ENCODE measurements around the gene SETD1B.

SETD1B gene

GRCh38 chr12:121802843-121803698, 738 bp upstream of the SETD1B start:
- Mint-ChIP-seq H3K9me3 (no peaks in the 10 kb centered on the region), H3K36me3 (ENCODE audit: insufficient read depth) (peaks cover 80% of the 10 kb centered on the region), H3K27ac (peak overlapping the region; percentile 98 to 100), H3K27me3 (no peaks in the 10 kb centered on the region), H3K4me3 (peak overlapping the region; percentile 98 to 99), H3K4me1 (ENCODE audit: low read depth in 2 of 2) (peaks cover 45 to 53% of the 10 kb centered on the region in 2 donors)
- peak; percentile 58 for ATAC-seq (replicated peaks)
- peak; percentile 80 to 86 (median 81) for DNase-seq

GRCh38 chr12:121804417-121805111, 755 bp downstream of the SETD1B start:
- DNase-seq (peak in 2 of 3 experiments; percentile 46 to 53), ATAC-seq (replicated peaks) (peak; percentile 19)
- H3K4me1 Mint-ChIP-seq (ENCODE audit: low read depth in 2 of 2) = peaks cover 37 to 49% of the 10 kb centered on the region in 2 donors
- H3K9me3 Mint-ChIP-seq = no peaks in the 10 kb centered on the region
- H3K27ac Mint-ChIP-seq = peak overlapping the region; percentile 91 to 96
- H3K27me3 Mint-ChIP-seq = no peaks in the 10 kb centered on the region
- peaks cover 81% of the 10 kb centered on the region for H3K36me3 Mint-ChIP-seq (ENCODE audit: insufficient read depth)
- peak overlapping the region; percentile 90 to 93 for H3K4me3 Mint-ChIP-seq

- H3K36me3 Mint-ChIP-seq (ENCODE audit: insufficient read depth) = peaks cover 84% of the 10 kb centered on the region
Observed at GRCh38 chr12:121805171-121806008, 1.6 kb downstream of the SETD1B start.

GRCh38 chr12:121806009-121806545, 2.3 kb downstream of the SETD1B start:
- H3K36me3 Mint-ChIP-seq (ENCODE audit: insufficient read depth) = peaks cover 87% of the 10 kb centered on the region
- peaks cover 44 to 56% of the 10 kb centered on the region in 2 donors for H3K4me1 Mint-ChIP-seq (ENCODE audit: low read depth in 2 of 2)
- H3K27me3 Mint-ChIP-seq = no peaks in the 10 kb centered on the region
- ATAC-seq (replicated peaks) = peak; percentile 41
- peak overlapping the region; percentile 89 to 91 for H3K27ac Mint-ChIP-seq
- H3K4me3 Mint-ChIP-seq = peak overlapping the region; percentile 90 to 93
- H3K9me3 Mint-ChIP-seq = no peaks in the 10 kb centered on the region
- peak in 1 of 3 experiments; percentile 50 for DNase-seq

More at GRCh38 chr12:121805171-121806008, 1.6 kb downstream of the SETD1B start:
- Mint-ChIP-seq H3K27me3 (no peaks in the 10 kb centered on the region), H3K4me3 (peak overlapping the region; percentile 90 to 93), H3K4me1 (ENCODE audit: low read depth in 2 of 2) (peaks cover 38 to 52% of the 10 kb centered on the region in 2 donors), H3K9me3 (no peaks in the 10 kb centered on the region), H3K27ac (peak overlapping the region; percentile 91 to 96)
- DNase-seq (no peak), ATAC-seq (replicated peaks) (no peak)

- Mint-ChIP-seq H3K27ac (peak overlapping the region; percentile 89 to 91), H3K4me3 (peak overlapping the region; percentile 90 to 93), H3K9me3 (no peaks in the 10 kb centered on the region), H3K4me1 (ENCODE audit: low read depth in 2 of 2) (peaks cover 44 to 55% of the 10 kb centered on the region in 2 donors), H3K27me3 (no peaks in the 10 kb centered on the region), H3K36me3 (ENCODE audit: insufficient read depth) (peaks cover 85% of the 10 kb centered on the region)
- ATAC-seq (replicated peaks) = no peak
- DNase-seq = no peak
Observed at GRCh38 chr12:121806546-121807423, 3.0 kb downstream of the SETD1B start.

GRCh38 chr12:121807642-121808347, 4.0 kb downstream of the SETD1B start:
- Mint-ChIP-seq H3K36me3 (ENCODE audit: insufficient read depth) (peaks cover 84% of the 10 kb centered on the region), H3K4me1 (ENCODE audit: low read depth in 2 of 2) (peaks cover 43 to 53% of the 10 kb centered on the region in 2 donors), H3K27ac (peak overlapping the region; percentile 69 to 91), H3K9me3 (no peaks in the 10 kb centered on the region), H3K4me3 (peak overlapping the region; percentile 90 to 93), H3K27me3 (no peaks in the 10 kb centered on the region)
- ATAC-seq (replicated peaks) (no peak), DNase-seq (no peak)

GRCh38 chr12:121808623-121809022, 4.8 kb downstream of the SETD1B start:
- Mint-ChIP-seq H3K27ac (peak overlapping the region in 1 of 2 donors; percentile 91), H3K36me3 (ENCODE audit: insufficient read depth) (peaks cover 82% of the 10 kb centered on the region), H3K4me1 (ENCODE audit: low read depth in 2 of 2) (peaks cover 47 to 57% of the 10 kb centered on the region in 2 donors), H3K9me3 (no peaks in the 10 kb centered on the region), H3K27me3 (no peaks in the 10 kb centered on the region), H3K4me3 (peak overlapping the region; percentile 42 to 45)
- no peak for ATAC-seq (replicated peaks)
- no peak for DNase-seq

GRCh38 chr12:121809712-121810116, 5.9 kb downstream of the SETD1B start:
- Mint-ChIP-seq H3K9me3 (no peaks in the 10 kb centered on the region), H3K27ac (no peak overlapping the region), H3K4me1 (ENCODE audit: low read depth in 2 of 2) (peaks cover 48 to 59% of the 10 kb centered on the region in 2 donors), H3K4me3 (peak overlapping the region in 1 of 2 donors; percentile 31), H3K27me3 (no peaks in the 10 kb centered on the region), H3K36me3 (ENCODE audit: insufficient read depth) (peaks cover 81% of the 10 kb centered on the region)
- no peak for ATAC-seq (replicated peaks)
- no peak for DNase-seq

- H3K4me1 Mint-ChIP-seq (ENCODE audit: low read depth in 2 of 2) = peaks cover 47 to 60% of the 10 kb centered on the region in 2 donors
Observed at GRCh38 chr12:121810234-121810817, 6.5 kb downstream of the SETD1B start.

GRCh38 chr12:121810833-121811433, 7.1 kb downstream of the SETD1B start:
- peak overlapping the region; percentile 83 to 88 for H3K4me3 Mint-ChIP-seq
- H3K36me3 Mint-ChIP-seq (ENCODE audit: insufficient read depth) = peaks cover 81% of the 10 kb centered on the region
- H3K9me3 Mint-ChIP-seq = no peaks in the 10 kb centered on the region
- H3K4me1 Mint-ChIP-seq (ENCODE audit: low read depth in 2 of 2) = peaks cover 46 to 59% of the 10 kb centered on the region in 2 donors
- H3K27me3 Mint-ChIP-seq = no peaks in the 10 kb centered on the region
- ATAC-seq (replicated peaks) = no peak
- no peak for DNase-seq
- H3K27ac Mint-ChIP-seq = peak overlapping the region; percentile 83 to 92

More at GRCh38 chr12:121810234-121810817, 6.5 kb downstream of the SETD1B start:
- Mint-ChIP-seq H3K27me3 (no peaks in the 10 kb centered on the region), H3K4me3 (peak overlapping the region; percentile 83 to 88), H3K27ac (peak overlapping the region; percentile 83 to 92), H3K9me3 (no peaks in the 10 kb centered on the region), H3K36me3 (ENCODE audit: insufficient read depth) (peaks cover 83% of the 10 kb centered on the region)
- ATAC-seq (replicated peaks) (no peak), DNase-seq (no peak)

Data from effector memory CD8-positive, alpha-beta T cell (primary cell).